ENCODE data around the gene SEMA4D.

DNA sequence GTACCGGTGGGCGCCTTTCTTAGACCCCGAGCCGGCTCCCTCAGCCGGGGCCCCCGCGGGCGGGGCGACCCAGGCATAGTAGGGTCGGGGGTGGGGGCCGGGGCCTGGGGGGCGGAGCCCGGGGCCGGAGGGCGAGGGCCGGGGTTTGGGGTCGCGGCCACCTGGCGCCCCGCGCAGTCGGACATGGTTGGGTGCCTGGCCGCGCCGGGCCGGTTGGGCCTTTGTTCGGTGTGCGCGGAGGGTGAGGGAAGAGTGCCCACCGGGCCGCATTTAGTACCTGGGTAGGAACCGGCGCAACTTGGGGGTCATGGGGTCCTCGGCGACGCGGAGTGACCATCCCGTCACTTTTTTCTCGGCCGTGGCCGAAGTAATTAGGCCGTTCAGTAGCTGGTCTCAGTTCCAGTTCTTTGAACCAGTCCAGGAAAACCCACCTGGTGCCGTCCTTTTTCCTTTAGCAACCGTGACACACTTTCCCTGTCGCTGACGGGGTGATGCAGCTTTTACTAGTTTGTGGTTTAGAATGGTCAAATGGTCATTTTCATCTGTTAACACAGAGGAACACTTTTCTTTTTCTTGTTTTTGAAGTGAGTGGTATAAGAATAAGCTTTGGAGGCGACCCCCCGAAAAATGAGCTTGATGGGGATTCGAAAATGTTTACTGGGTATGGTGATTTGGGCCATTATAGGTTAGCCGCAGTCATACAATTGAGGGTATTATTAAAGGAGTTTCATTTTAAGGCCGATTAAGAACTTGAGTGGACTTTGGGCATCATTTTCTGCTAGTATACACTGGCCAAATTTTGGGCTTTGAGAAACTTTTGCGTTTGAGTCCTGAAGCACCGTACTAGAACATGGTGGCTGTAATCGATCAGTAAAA lies 186.3 kb downstream of the SEMA4D start:
- TF ChIP-seq, protein P1, sequence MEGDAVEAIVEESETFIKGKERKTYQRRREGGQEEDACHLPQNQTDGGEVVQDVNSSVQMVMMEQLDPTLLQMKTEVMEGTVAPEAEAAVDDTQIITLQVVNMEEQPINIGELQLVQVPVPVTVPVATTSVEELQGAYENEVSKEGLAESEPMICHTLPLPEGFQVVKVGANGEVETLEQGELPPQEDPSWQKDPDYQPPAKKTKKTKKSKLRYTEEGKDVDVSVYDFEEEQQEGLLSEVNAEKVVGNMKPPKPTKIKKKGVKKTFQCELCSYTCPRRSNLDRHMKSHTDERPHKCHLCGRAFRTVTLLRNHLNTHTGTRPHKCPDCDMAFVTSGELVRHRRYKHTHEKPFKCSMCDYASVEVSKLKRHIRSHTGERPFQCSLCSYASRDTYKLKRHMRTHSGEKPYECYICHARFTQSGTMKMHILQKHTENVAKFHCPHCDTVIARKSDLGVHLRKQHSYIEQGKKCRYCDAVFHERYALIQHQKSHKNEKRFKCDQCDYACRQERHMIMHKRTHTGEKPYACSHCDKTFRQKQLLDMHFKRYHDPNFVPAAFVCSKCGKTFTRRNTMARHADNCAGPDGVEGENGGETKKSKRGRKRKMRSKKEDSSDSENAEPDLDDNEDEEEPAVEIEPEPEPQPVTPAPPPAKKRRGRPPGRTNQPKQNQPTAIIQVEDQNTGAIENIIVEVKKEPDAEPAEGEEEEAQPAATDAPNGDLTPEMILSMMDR (IDR thresholded peaks at IDR 0.05; ENCODE audit: low read depth, low read length), result no peak
- no peak for TF ChIP-seq EZH2phosphoT487 (IDR thresholded peaks at IDR 0.05; ENCODE audit: low read depth)
